HepG2 (cell line): ENCODE measurements around the gene CHTF18. TPM values are rescaled to one million over a fixed set of nuclear protein-coding genes. Genes with fewer than 3 reads are reported as not detected.

Experiments used
- ATAC-seq: fragments of 200-7000 bp; cut with Tn5 transposase; 3 replicates; pipeline ENCODE4 v1.9.1; 2020; ENCODE audit warnings: mild to moderate bottlenecking, moderate library complexity
- BruUV-seq: library from RNA; stranded (reverse); fragments of 400-500 nt; replicated peaks from 2 replicates; lab custom pipeline; 2021; lab: Mats Ljungman, UMichigan
- CTCF ChIA-PET: fragments of 300-600 bp; formaldehyde crosslinking; extraction: SDS; loops from one replicate; lab custom pipeline; 2021; ENCODE audit warnings: low total read pairs, inconsistent platforms, low intra/inter-chr PET ratio; lab: Yijun Ruan, JAX
- POLR2A ChIA-PET: fragments of 350-600 bp; sonication (Branson Sonifier 250); formaldehyde crosslinking; loops from one replicate; lab custom pipeline; 2020; ENCODE audit warnings: antibody characterized with exemption, inconsistent platforms; lab: Yijun Ruan, JAX
- DNase-seq: peaks from one replicate; pipeline ENCODE4 v3.0.0-alpha.2; 2015; ENCODE audit warnings: low spot score
- FAIRE-seq: peaks from 3 replicates; lab custom pipeline; 2011; peaks lifted over from hg19 to GRCh38; lab: Jason Lieb, UNC
- H2AFZ ChIP-seq: one replicate; pipeline ENCODE4 v1.6.1; 2011; ENCODE audit warnings: low read length, inconsistent platforms
- H3K27ac ChIP-seq: fragments of 300-600 bp; 3 replicates; pipeline ENCODE4 v1.8.0; 2011; ENCODE audit warnings: mixed run types, mild to moderate bottlenecking, mixed read lengths, low read length, inconsistent platforms; ENCODE audit not compliant: insufficient read depth; ENCODE audit errors: extremely low read length
- H3K27me3 ChIP-seq, 2 experiments: fragments of 200-600 bp in 1 of 2; 2 replicates in 1 of 2; 3 replicates in 1 of 2; pipeline versions ENCODE4 v1.6.0 to v1.8.0; 2011; ENCODE audit warnings: low read length in 2 of 2, mild to moderate bottlenecking in 2 of 2, moderate library complexity in 2 of 2, inconsistent platforms in 1 of 2; ENCODE audit not compliant: insufficient read depth in 2 of 2, control insufficient read depth in 1 of 2
- H3K36me3 ChIP-seq, 2 experiments: fragments of 200-600 bp in 1 of 2; replicated peaks in 1 of 2; 2 replicates in 1 of 2; 3 replicates in 1 of 2; pipeline versions ENCODE4 v1.5.1 to v1.8.0; 2011; ENCODE audit warnings: low read length in 2 of 2, inconsistent platforms in 1 of 2; ENCODE audit not compliant: insufficient read depth in 2 of 2, control insufficient read depth in 1 of 2
- H3K4me1 ChIP-seq: 2 replicates; pipeline ENCODE4 v1.5.1; 2012; ENCODE audit warnings: low read length, inconsistent platforms; ENCODE audit not compliant: insufficient read depth
- H3K4me2 ChIP-seq: 2 replicates; pipeline ENCODE4 v1.6.0; 2011; ENCODE audit warnings: low read depth, low read length, inconsistent platforms
- H3K4me3 ChIP-seq, 3 experiments: fragments of 200-600 bp in 1 of 3; sonication (generic), shearing (Covaris generic) in 1 of 3; replicated peaks in 1 of 3; 2 replicates each; pipeline ENCODE4 v1.5.1; 2011 to 2016; ENCODE audit warnings: low read length in 3 of 3, inconsistent platforms in 2 of 3, low read depth in 2 of 3, mild to moderate bottlenecking in 2 of 3, control low read depth in 1 of 3, mixed read lengths in 1 of 3; ENCODE audit not compliant: insufficient read depth in 1 of 3
- H3K79me2 ChIP-seq: one replicate; pipeline ENCODE4 v1.6.1; 2011; ENCODE audit warnings: low read length, inconsistent platforms; ENCODE audit not compliant: insufficient read depth
- H3K9ac ChIP-seq: 2 replicates; pipeline ENCODE4 v1.6.0; 2011; ENCODE audit warnings: mild to moderate bottlenecking, low read depth, low read length, inconsistent platforms; ENCODE audit not compliant: insufficient read depth
- H3K9me3 ChIP-seq: 2 replicates; pipeline ENCODE4 v1.5.1; 2012; ENCODE audit warnings: mild to moderate bottlenecking, low read length
- H4K20me1 ChIP-seq: 2 replicates; pipeline ENCODE4 v1.6.0; 2011; ENCODE audit warnings: inconsistent platforms, mild to moderate bottlenecking, low read length, moderate library complexity; ENCODE audit not compliant: insufficient read depth
- AHR ChIP-seq: IDR thresholded peaks from 2 replicates; pipeline ENCODE4 v1.6.1; 2018; ENCODE audit warnings: missing genetic modification reagents, missing compliant biosample characterization
- AKNA ChIP-seq: sonication (generic); formaldehyde crosslinking; IDR thresholded peaks from 2 replicates; pipeline ENCODE4 v1.4.0; 2020; ENCODE audit warnings: missing genetic modification reagents, borderline replicate concordance
- MAZ ChIP-seq, 2 experiments: sonication (generic) in 1 of 2; formaldehyde crosslinking in 1 of 2; IDR thresholded peaks; 2 replicates each; pipeline versions ENCODE4 v1.5.0 to v1.6.1; 2012 to 2020; ENCODE audit warnings: low read depth in 2 of 2, mild to moderate bottlenecking in 2 of 2, borderline replicate concordance in 1 of 2, improper control_type of control experiment in 1 of 2, low read length in 1 of 2, missing genetic modification reagents in 1 of 2, moderate library complexity in 1 of 2
- MXD1 ChIP-seq: sonication (generic); formaldehyde crosslinking; IDR thresholded peaks from 2 replicates; pipeline ENCODE4 v1.4.0; 2020; ENCODE audit warnings: mild to moderate bottlenecking, missing genetic modification reagents
- PITX1 ChIP-seq: sonication (generic); formaldehyde crosslinking; IDR thresholded peaks from 2 replicates; pipeline ENCODE4 v1.5.1; 2020; ENCODE audit warnings: mild to moderate bottlenecking, missing genetic modification reagents
- PRMT3 ChIP-seq: sonication (generic); formaldehyde crosslinking; IDR thresholded peaks from 2 replicates; pipeline ENCODE4 v1.8.1; 2022; ENCODE audit warnings: low read depth, mild to moderate bottlenecking, moderate library complexity, missing genetic modification reagents, borderline replicate concordance
- RFX5 ChIP-seq: IDR thresholded peaks from 2 replicates; pipeline ENCODE4 v1.6.1; 2011; ENCODE audit warnings: low read depth, low read length, improper control_type of control experiment
- SP1 ChIP-seq, 2 experiments: fragments of 450-650 bp in 1 of 2; sonication (generic) in 1 of 2; formaldehyde crosslinking in 1 of 2; IDR thresholded peaks; 2 replicates each; pipeline versions ENCODE4 v1.4.0 to v1.6.1; 2016 to 2020; ENCODE audit warnings: missing genetic modification reagents in 1 of 2
- THYN1 ChIP-seq: sonication (generic); formaldehyde crosslinking; IDR thresholded peaks from 2 replicates; pipeline ENCODE4 v1.8.1; 2023; ENCODE audit warnings: low read depth, mild to moderate bottlenecking, moderate library complexity, missing genetic modification reagents, borderline replicate concordance
- ZNF354B ChIP-seq: sonication (generic); formaldehyde crosslinking; IDR thresholded peaks from 2 replicates; pipeline ENCODE4 v1.8.0; 2022; ENCODE audit warnings: mild to moderate bottlenecking, missing genetic modification reagents
- ZNF644 ChIP-seq: IDR thresholded peaks from 2 replicates; pipeline ENCODE4 v1.6.1; 2016; ENCODE audit warnings: low read depth
- ZNF850 ChIP-seq: sonication (generic); formaldehyde crosslinking; conservative IDR thresholded peaks from 2 replicates; pipeline ENCODE4 v1.9.0; 2021; ENCODE audit warnings: mild to moderate bottlenecking, missing genetic modification reagents
- whole genome bisulfite sequencing: methylation state at CpG from one replicate; pipeline ENCODE4 v1.1.6; 2017; ENCODE audit warnings: low lambda C conversion rate; 5-methylcytosine and 5-hydroxymethylcytosine counted together
- in situ Hi-C: cut with HindIII; loops from 2 replicates; pipeline ENCODE4 v1.10.0; 2017; ENCODE audit warnings: low pct_unique_long_range_greater_than_20kb; ENCODE audit not compliant: extremely low pct_ligation_motif_present
- intact Hi-C: fragments of 100-400 bp; cut with micrococcal nuclease; formaldehyde crosslinking; loops from one replicate; pipeline ENCODE4 v1.10.0; 2022; ENCODE audit not compliant: unreplicated experiment
- polyA plus RNA-seq, 8 experiments: library from polyadenylated mRNA; depleted of rRNA in 3 of 8; stranded (reverse) in 7 of 8; unstranded in 1 of 8; fragments of >200 nt; fragmentation: Illumina TruSeq in 4 of 8; extraction: Trizol in 4 of 8; gene quantifications; 2 replicates each; pipeline versions ENCODE4 v1.2.1 to v1.2.3, GENCODE V29; 2011 to 2016; ENCODE audit warnings: low read depth in 4 of 8, missing spikeins in 1 of 8, mixed read lengths in 1 of 8; ENCODE audit not compliant: insufficient read depth in 1 of 8
- total RNA-seq, 5 experiments: library from RNA; depleted of rRNA; stranded (reverse); fragments of >200 nt; fragmentation: Illumina TruSeq; extraction: Trizol; gene quantifications; 2 replicates each; pipeline ENCODE4 v1.2.3, GENCODE V29; 2016; ENCODE audit warnings: low read depth in 1 of 5
- TF ChIP-seq, protein P1 (sequence below): sonication (generic); formaldehyde crosslinking; IDR thresholded peaks from 2 replicates; pipeline ENCODE4 v1.5.0; 2020; ENCODE audit warnings: missing genetic modification reagents, mild to moderate bottlenecking, borderline replicate concordance
- TF ChIP-seq, protein P2 (sequence below): sonication (generic); formaldehyde crosslinking; IDR thresholded peaks from 2 replicates; pipeline ENCODE4 v1.4.0; 2020; ENCODE audit warnings: missing genetic modification reagents, borderline replicate concordance
- TF ChIP-seq, protein P3 (sequence below): sonication (generic); formaldehyde crosslinking; IDR thresholded peaks from 2 replicates; pipeline ENCODE4 v1.8.1; 2023; ENCODE audit warnings: missing genetic modification reagents, inconsistent platforms, borderline replicate concordance

Gene CHTF18
- total and polyA plus RNA-seq, 2 of the 13 experiments (the other 11 are each of a cell fraction or from before 2014, with no cell fraction given) = 8.6 to 22.9 TPM

DNA sequence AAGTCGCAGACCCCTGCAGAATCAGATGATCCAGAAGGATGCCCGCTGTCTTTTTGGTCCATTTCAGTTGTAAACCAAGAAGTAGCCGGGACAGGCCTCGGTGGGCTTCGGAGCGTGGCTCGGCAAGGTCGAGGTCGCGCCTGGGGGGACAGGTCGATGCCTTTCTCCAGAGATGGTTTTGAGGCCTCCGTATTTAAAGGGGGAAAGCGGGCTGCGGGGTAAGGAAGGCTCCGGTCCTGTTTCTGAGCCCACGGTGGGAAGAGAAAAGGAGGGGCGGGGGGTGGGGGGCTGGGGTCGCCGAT lies 19.6 kb downstream of the CHTF18 start:
- ATAC-seq (no peak), FAIRE-seq (no peak), DNase-seq (no peak)
- BruUV-seq = no TSS peak
- no peaks in the 10 kb centered on the region for H3K79me2 ChIP-seq
- no peak overlapping the region for H3K27ac ChIP-seq
- H3K36me3 ChIP-seq = no peaks in the 10 kb centered on the region
- no peaks in the 10 kb centered on the region for H3K9me3 ChIP-seq
- intact Hi-C loops (no loop called here), in situ Hi-C loops (loop anchor here (25.0 kb wide), 1 partner anchor 404 kb away; no protein-coding TSS in a partner anchor)
- no peaks in the 10 kb centered on the region for H3K4me1 ChIP-seq
- no peaks in the 10 kb centered on the region for H4K20me1 ChIP-seq
- no peak overlapping the region for H3K9ac ChIP-seq
- H3K27me3 ChIP-seq = peaks cover 28 to 74% of the 10 kb centered on the region in 2 experiments
- ChIA-PET CTCF (no interaction called here), POLR2A (no interaction called here)
- no peak overlapping the region for H3K4me2 ChIP-seq
- WGBS = 60% methylated on average over 19 of the region's 19 CpGs
- no peak overlapping the region for H3K4me3 ChIP-seq
- no peak overlapping the region for H2AFZ ChIP-seq
- TF ChIP-seq, protein P1, sequence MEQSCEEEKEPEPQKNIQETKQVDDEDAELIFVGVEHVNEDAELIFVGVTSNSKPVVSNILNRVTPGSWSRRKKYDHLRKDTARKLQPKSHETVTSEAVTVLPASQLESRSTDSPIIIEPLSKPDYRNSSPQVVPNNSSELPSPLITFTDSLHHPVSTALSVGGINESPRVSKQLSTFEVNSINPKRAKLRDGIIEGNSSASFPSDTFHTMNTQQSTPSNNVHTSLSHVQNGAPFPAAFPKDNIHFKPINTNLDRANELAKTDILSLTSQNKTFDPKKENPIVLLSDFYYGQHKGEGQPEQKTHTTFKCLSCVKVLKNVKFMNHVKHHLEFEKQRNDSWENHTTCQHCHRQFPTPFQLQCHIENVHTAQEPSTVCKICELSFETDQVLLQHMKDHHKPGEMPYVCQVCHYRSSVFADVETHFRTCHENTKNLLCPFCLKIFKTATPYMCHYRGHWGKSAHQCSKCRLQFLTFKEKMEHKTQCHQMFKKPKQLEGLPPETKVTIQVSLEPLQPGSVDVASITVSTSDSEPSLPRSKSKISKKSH (CRISPR knock-in tag) = no peak
- no peak for TF ChIP-seq AKNA (CRISPR knock-in tag)
- TF ChIP-seq RFX5 = no peak
- no peak for TF ChIP-seq ZNF850 (CRISPR knock-in tag)
- TF ChIP-seq PRMT3 = no peak
- no peak for TF ChIP-seq MAZ (IDR thresholded peaks at IDR 0.05; ENCODE audit: borderline replicate concordance, low read depth, low read length)
- TF ChIP-seq MAZ (CRISPR knock-in tag; IDR thresholded peaks at IDR 0.05; ENCODE audit: low read depth) = no peak
- TF ChIP-seq ZNF644 (CRISPR knock-in tag) = no peak
- no peak for TF ChIP-seq ZNF354B (CRISPR knock-in tag)
- TF ChIP-seq, protein P2, sequence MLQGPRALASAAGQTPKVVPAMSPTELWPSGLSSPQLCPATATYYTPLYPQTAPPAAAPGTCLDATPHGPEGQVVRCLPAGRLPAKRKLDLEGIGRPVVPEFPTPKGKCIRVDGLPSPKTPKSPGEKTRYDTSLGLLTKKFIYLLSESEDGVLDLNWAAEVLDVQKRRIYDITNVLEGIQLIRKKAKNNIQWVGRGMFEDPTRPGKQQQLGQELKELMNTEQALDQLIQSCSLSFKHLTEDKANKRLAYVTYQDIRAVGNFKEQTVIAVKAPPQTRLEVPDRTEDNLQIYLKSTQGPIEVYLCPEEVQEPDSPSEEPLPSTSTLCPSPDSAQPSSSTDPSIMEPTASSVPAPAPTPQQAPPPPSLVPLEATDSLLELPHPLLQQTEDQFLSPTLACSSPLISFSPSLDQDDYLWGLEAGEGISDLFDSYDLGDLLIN (CRISPR knock-in tag) = no peak
- TF ChIP-seq AHR = no peak
- TF ChIP-seq THYN1 (CRISPR knock-in tag) = no peak
- TF ChIP-seq SP1 (IDR thresholded peaks at IDR 0.05) = no peak
- no peak for TF ChIP-seq SP1 (CRISPR knock-in tag; IDR thresholded peaks at IDR 0.05)
- TF ChIP-seq MXD1 (CRISPR knock-in tag) = no peak
- TF ChIP-seq, protein P3, sequence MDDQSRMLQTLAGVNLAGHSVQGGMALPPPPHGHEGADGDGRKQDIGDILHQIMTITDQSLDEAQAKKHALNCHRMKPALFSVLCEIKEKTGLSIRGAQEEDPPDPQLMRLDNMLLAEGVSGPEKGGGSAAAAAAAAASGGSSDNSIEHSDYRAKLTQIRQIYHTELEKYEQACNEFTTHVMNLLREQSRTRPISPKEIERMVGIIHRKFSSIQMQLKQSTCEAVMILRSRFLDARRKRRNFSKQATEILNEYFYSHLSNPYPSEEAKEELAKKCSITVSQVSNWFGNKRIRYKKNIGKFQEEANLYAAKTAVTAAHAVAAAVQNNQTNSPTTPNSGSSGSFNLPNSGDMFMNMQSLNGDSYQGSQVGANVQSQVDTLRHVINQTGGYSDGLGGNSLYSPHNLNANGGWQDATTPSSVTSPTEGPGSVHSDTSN (CRISPR knock-in tag) = no peak
- no peak for TF ChIP-seq PITX1 (CRISPR knock-in tag)
